HG03354 (cell line): ENCODE data around the gene IFI6.

ENCODE experiments used
- ATAC-seq: cut with Tn5 transposase; IDR thresholded peaks from one replicate; pipeline ENCODE4 v1.9.1; 2021; ENCODE audit warnings: mild to moderate bottlenecking; ENCODE audit not compliant: unreplicated experiment, poor library complexity, severe bottlenecking

The IFI6 gene

DNA sequence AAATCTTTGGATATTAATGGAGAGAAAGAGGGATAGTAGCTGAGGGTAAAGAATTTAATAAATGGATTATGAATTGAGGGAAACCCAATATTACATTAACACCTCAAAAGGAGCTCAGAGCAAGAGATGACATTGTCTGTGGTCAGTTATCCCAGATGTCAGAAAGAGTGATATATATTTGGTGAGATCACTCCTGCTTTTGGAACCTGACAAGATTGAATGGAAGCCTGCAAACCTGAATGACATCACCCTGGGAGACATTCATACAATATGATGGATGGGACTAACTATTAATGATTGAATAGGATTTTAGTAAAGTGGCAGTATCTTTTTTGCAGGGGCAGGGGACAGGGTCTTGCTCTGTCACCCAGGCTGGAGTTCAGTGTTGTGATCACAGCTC lies 6.8 kb upstream of the IFI6 start:
- ATAC-seq = no peak

DNA sequence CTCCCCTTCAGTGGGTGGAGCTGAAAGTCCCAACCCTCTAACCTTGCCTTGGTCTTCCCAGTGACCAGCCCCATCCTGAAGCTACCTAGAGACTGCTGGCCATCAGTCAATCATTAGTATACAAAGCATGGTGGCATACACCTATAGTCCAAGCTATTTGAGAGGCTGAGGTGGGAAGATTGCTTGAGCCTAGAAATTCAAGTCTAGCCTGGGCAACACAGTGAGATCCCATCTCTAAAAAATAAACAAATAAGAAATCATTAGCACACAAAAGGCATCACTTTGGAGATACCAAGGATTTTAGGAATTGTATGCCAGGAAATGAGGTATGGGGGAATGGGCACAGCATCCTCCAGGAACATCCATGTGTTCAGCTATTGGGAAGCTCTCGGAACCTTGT lies 4.4 kb upstream of the IFI6 start:
- ATAC-seq = no peak

DNA sequence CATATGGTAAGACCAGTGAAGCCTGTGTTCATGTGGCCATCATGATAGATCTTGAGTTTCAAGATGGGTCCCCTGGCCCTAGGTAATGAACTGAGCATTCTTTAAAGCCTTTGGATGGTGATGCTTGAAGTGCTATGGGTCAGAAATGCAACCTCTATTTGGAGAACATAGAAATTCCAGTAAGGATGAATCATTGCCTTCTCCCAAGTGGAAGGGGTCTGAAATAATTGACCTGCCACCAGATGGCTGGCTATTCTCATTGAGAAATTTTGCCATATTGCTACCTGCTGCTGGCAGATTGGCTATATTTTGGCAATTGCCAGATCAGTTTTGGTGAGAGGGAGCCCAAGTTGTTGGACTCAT lies 739 bp upstream of the IFI6 start:
- no peak for ATAC-seq

DNA sequence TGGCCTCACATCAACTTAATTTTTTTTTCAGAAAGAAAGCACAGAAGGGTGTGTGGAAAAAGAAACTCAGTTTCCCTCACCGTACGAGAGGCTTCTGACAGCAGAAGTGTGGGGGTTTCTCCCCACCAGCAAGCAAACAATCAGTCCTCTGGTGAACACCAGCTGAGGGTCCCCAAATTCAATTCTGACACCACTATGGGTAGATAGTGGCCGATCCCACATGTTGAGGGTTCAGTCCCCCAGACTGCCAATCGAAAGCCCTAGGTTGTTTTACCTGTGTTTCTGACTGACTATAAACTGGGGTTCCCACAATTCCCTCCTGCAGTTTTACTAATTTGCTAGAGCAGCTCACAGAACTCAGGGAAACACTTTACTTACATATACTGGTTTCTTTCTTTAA lies 2.1 kb downstream of the IFI6 start:
- no peak for ATAC-seq

DNA sequence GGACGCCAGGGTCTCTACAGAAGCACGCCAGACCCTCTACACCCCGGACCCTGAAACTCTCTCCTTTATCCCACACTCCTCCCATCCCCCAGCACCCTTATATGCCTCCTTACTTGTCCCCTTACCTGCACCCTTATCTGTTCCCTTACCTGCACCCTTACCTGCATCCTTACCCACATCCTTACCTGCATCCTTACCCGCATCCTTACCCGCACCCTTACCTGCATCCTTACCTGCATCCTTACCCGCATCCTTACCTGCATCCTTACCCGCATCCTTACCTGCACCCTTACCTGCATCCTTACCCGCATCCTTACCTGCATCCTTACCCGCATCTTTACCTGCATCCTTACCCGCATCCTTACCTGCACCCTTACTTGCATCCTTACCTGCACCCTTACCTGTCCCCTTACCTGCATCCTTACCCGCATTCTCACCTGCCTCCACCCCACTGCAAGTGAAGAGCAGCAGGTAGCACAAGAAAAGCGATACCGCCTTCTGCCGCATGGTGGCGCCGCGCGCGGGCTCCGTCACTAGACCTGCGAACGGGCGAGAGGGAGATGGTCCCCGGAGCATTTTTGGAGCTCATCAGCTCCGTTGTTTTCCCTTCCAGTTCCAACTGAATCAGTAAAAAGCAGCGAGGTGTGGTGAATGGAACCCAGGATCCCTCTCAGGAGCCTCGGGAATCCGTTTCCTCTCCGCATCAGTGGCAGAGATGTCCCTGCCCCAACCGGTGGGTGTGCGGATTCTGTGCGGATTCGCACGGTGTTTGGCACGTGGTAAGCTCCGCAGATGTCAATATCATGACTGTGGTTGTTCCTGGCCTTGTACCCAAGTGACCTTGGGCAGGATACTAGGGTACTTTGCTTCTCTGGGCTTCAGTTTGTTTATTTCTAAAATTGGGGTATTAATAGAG lies 2.9 kb downstream of the IFI6 start:
- no peak for ATAC-seq

DNA sequence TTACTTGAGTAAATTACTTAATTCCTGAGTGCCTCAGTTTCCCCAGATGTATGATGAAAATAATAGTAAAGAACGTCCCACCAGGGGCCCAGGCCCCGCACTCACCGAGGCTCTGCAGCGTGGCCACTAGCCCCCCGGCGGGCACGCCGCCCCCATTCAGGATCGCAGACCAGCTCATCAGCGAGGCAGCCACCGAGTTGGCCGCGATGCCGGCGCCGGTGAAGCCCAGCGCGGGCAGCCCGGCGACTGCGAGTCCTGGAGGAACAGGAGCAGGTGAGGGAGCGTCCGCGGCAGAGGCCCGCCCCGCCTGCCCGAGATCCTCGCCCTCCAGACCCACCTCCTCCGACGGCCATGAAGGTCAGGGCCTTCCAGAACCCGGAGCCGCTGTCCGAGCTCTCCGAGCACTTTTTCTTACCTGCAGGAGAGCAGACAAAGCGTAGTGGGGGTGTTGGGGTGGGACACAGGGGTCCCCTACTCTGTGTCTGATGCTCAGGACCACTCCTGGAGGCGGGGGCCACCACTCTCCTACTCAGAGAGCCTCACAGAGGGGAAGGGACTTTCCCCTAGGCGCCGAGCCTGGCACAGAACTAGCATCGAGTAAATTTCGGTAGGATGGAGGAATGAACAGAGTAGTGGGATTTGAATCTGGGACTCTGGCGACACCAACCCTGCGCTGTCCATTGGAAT lies 3.7 kb downstream of the IFI6 start:
- ATAC-seq = no peak

DNA sequence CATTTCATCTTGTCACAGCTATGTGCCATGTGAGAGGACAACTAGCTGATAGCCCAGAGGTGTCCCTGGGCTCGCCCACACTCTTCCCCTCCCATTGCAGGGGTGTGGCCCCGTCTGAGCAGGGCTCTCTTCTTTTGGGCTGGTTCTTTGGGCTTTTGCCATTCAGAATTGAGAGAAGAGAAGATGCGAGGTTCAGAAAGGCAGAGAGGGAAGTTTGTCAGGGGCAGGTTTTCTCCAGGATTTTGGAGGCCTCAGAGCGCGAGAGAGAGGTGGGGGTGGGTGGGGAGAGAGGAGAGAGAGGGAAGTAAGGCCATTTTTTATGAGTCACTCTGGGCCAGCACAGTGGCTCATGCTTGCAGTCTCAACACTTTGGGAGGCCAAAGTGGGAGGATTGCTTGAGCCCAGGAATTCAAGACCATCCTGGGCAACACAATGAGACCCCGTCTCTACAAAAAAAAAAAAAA lies 5.2 kb downstream of the IFI6 start:
- no peak for ATAC-seq

DNA sequence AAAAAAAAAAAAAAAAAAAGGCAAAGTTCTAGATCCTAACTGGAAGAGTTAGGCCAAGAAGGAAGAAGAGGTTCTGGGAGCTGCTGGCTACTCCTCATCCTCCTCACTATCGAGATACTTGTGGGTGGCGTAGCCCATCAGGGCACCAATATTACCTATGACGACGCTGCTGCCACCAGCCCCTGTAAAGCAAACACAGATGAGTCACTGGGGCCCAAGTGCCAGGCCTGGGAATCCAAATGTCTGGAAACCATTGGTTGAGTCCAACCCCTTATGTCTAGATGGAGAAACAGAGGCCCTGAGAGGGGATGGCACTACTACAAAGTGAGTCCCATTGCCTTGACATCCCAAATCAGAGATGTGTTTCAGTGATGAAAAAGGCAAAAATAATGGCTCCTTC lies 5.7 kb downstream of the IFI6 start:
- ATAC-seq = no peak

DNA sequence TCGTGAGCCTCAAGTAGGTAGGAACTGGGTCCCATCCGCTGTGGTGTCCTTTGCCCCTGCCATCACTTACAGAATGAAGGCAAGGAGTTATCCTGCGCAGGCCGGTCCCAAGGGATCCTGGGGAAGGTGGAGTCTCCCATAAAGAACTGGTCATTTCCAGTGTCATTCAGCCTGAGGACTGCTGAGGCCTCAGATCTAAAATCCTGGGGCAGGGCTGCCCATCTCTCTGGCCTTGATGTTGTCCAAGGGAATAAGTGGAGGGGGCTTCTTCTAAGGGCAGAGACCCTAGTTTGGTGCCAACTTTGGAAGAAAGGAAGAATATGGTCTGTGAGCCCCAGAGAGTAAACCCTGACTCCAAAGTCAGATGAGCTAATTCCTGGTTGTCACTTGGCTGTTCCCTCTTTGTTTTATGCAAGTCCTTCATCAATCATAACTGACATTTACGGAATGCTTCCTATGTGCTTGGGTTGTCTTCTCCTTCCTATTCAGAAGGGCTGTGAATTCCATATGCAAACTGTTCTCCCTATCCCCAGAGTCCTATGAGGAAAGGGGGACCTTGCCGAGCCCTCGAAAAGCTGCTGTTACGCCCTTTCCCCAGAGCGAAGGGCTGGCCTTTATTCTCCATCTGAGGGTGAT lies 6.9 kb downstream of the IFI6 start:
- no peak for ATAC-seq

DNA sequence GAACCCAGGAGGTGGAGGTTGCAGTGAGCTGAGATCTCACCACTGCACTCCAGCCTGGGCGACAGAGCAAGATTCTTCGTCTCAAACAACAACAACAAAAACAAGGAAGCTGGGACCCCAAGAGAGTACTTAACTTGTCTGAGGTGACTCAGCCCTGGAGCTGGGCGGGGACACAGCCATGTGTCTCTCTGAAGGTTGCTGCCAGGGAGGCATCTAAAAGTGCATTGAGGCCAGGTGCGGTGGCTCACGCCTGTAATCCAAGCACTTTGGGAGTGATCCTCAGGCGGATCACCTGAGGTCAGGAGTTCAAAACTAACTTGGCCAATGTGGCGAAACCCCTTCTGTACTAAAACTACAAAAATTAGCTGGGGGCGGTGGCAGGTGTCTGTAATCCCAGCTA lies 7.7 kb downstream of the IFI6 start:
- ATAC-seq = no peak

DNA sequence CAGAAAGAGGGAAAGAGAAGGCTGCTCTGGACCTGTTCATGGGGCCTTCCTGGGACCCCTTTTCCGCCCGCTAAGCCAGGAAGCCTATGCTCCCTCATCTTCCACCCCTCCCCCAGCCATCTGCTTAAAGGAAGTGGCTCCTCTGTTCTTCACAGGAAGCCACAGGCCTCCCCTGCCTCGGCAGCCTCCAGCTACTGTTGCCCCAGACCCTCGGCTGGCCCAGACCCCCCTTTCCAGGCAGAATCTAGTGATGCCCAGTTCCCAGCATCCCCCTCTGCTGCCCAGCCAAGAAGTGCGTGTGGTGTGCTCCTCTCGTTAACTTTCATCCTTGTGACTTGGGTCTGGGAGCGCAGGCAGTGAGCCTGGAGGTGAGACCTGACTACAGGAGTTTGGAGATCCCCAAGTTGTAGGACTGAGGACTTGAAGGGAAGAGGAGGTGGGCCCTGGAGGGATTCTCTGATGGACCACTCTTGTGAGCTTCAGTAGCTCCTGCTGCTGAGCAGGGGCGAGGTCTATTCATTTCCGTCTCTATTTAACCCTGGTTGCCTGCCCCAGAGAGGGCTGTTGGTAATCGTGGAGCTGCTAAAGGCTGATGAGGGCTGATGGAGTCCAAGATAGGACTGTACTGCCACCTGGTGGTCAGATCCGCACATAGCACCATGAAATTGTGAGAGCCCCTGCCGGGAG lies 9.1 kb downstream of the IFI6 start:
- peak; percentile 44 for ATAC-seq

DNA sequence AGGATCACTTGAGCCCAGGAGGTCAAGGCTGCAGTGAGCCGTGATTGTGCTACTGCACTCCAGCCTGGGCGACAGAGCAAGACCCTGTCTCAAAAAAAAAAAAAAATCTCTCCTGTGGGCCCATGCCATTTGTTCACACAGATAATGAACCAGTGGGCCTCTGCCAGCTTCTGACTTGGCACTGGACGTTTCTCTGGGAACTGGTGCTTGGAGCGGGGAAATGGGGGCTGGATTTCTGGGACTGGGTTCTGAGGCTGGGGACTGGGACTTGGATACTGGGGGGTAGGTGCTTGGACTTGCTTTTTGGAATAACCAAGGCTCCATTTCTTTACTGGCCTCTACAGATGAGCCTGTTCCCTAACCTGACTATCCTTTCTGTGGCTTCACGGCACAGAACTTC lies 9.7 kb downstream of the IFI6 start:
- ATAC-seq = no peak

DNA sequence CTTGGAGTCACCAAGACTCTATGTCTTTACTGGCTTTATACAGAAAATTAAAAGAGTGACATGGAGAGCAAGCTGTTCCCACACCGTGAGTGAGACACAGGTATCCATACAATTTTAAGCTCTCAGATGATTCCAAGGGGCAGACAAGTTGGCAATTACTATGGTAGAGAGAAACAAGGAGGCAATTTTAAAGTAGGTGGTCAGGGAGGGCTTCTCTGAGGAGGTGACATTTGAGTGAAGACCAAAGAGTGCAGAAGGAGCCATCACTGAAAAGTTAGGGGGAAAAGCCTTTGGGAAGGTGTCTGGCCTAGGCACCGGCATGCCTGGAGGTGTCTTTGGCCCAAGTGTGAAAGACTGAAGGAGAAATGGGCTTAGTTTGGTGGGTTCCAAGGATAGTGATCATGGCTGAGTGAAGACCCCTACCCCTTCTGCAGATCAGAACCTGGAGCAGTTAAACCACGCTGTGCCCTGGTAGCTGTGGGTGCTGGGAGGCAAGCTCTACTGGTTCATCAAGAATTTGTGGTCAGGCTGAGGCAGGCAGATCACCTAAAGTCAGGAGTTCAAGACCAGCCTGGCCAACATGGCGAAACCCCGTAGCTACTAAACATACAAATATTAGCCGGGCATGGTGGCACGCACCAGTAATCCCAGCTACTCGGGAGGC lies 10.4 kb downstream of the IFI6 start:
- no peak for ATAC-seq

DNA sequence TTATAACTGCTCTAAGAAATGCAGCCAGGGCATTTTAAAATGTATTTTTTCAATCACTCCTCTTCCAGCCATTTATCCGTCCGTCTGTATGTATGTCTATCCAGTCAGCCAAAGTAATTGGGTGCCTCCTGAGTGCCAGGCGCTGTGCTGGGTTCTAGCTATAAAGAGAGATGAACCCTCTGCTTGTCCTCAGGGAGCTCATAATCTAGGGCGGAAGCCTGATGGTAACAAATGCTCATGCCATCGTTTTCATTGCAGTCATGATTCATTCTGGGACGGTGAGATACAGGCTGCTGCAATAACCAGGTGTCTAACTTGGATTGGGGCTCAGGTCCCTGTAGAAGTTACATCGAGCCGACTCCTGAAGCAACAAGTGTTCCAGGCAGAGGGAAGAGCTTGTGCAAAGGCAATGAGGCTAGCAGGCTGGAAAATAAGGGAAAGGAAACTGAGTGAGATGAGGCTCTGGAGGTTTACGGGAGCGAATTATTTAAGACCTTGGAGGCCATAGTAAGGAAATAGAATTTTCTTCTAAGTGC lies 11.6 kb downstream of the IFI6 start:
- no peak for ATAC-seq

DNA sequence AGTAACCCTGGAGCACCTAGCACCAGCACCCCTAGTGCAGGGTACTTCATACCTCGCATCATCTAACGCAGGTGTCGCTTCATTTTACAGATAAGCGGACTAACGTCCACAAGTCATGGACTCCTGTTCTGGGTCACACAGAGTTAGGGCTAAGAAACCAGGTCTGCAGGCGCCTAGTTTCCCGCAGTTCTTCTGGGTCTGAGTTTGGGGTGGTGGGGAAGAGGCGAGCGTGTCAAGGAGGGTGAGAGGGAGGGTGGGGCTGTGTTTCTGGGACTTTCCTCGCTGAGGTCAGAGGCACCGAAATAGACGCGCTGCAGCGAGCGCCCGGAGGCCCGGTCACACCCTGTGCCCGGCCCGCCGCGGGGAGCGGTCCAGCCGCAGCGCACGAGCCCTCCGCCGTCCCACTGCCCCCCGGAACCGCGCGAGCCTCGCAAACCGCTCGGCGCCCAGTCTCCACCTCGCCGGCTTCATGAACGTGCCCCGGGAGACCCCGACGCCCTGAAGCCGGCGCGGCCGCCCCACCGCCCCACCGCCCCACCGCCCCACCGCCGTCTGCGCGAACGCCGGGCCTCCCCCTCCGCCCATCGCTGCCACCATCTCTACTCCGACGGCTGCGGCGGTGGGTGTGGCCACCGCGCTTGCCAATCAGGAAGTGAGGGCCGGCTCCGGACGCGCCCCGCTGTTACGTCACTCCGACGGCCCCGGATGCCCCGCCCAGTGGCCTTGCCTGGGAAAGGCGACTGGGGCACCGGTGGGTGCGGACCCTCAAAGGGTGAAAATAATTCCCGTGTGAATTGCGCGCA lies 12.3 kb downstream of the IFI6 start:
- peak; percentile 70 for ATAC-seq

DNA sequence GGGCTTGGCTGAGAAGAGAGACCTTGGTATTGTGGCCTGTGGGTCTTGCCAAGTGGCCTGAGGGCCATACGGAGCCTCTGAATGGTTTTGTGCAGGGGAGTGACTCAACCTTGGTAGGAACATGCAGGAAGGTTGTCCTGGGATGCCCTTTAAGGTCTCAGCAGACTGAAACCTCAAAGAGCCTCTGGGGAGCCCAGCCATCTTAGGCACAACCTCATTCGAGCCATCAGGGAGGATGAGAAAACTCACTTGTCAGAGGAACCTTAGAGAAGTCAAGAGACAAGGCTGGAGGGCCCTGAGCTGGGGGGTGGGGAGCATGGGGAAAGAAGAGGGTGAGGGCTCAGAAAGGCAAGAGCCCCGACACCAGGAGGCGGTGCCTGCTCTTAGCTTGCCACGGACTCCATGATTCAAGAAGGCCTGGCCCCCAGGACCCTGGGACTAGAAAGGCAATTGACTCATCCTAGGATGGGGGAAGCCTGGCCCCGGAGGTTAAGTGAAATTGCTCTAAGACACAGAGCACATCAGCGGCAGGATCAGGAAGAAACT lies 13.0 kb downstream of the IFI6 start:
- peak; percentile 11 for ATAC-seq

DNA sequence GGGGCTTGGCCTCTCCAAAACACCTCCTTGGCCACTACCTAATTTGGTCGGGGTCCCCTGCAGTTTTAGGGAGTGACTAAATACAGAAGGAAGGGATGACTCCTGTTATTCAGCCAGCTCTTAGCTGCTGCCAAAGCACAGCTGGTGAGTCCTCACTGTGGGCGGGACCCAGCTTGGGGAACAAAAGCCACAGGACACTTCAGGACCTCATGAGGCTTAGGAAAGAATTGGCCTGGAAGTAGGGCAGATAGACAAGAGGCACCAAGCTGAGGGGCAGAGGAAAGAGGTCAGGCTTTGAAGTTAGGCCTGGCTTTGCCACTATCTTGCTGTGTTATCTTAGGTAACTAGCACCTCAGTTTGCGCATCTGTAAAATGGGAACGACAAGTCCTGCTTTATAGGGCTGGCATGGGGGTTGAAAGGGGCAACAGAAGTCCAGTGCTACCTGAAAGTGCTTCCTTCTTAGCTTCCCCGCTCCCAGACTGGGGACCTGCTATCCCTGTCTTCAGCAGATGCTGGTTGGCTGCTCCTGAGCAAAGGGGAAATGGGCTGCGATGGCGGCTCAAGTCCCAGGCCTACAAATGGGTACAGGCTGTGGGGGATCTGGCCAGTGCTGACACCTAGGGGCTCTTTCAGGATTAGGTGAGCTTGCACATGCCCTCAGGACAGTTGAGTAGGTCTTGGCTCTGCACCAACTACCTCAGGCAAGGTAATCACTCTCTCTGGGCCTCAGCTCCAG lies 15.7 kb downstream of the IFI6 start:
- ATAC-seq = no peak
